CD4-positive, alpha-beta T cell treated with Interleukin-2 at 100 ng/mL for 4 hours (primary cell): ENCODE results near the gene MME.
"Not testable (repeated sequence)": the region's sequence is repeated elsewhere in the genome, so short reads cannot be mapped to it uniquely, and the experiment has no call there.

Experiments
- DNase-seq: peaks from one replicate; pipeline ENCODE4 v3.0.0-alpha.2; 2020; ENCODE audit warnings: low spot score

MME gene

DNA sequence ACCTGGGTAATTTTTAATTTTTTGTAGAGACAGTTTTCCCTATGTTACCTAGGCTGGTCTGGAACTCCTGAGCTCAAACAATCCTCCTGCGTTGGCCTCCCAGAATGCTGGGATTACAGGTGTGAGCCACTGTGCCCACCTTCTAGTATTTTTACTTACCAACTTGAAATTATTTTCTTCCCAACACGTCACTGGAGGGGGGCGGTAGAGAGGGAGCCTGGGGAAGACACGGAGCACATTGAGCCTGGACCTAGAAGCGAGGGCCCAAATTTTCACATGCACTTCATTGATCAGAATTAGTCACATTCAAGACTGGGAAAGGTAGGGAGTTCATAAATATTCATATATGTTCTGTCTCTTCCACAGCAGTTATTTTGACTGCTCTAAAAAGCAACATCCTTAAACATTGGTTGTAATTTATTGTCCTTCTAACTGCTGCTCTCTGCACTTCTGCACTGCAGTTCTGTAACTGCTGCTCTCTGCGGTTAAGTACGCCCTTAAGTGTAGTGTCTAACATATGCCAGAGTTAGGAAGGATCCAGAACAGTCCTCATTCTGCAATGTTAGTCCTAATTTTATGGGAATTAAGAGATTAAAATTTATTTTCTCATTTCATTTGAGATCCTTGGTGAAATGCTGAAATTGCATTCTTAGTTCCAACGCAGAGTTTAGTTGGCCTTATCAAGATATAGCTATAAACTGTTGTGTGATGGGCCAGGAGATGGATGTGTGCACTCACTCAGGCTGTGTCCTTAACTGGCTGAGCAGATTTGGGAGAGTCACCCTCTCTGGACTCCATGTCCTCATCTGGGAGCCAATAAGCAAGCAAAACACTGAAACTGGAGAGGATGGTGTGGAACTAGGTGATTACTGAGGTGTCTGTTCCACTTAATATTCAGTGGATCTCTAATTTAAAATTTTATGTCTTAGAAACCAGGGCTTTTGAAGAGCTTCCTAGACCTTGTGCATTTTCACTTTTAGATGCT, 115.1 kb downstream of the MME start:
- no peak for DNase-seq

DNA sequence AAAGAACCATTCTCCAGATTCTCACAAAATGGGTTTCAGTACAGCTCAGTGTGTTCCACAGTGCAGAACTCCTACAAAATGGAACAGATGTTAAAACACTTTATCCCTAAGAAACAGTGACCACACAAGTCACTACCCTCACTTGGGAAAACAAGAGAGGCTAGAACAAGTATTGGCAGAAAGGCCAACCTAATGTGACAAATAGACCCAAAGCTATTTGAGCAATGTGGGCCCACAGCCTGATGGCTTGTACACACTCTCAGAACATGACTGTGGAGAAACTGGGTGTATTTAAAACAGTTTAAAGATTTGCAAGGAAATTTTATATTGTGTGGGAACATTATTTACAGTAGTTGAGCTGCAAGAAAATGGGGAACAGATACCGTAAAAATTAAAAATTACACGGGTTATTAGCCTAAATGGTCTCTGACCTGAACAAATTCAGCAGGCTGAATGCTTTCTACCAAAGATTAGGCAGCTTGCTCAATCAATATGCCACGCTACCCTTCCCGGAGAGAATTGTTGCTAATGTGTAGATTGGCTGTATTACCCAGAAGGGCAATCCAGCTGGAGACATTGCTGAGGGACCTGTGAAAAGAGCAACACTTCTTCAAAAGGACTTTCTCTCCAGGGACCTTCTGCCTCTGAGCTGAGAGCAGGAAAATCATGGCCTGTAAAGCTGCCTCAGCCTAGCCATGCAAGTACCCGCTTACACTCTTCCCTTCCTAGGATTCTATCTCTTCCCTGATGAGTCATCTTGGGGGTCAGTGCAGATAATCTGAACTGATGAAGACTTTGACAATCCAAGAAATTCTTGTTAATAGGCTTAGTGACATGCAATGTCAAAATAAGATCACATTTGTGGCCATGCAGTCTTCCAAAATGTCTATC, 116.3 kb downstream of the MME start:
- DNase-seq, result no peak

DNA sequence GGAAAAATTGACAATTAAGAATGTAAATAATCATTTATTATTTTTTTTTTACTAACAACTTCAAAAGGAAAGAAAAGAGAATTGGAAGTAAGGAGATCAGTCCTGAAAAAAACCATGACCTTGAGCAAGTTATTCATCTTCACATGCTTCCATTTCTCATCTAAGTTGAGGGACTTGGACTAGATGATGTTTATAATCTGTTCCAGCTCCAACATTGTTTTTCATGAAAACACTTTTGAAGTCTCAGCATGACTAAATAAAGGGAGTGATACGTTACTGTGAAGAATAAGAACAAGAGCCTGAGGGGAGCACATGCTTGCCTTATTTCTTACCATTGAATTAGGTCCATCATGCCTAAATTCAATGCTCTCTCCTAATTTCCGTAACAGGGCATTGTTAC, 117.7 kb downstream of the MME start:
- DNase-seq, result no peak

DNA sequence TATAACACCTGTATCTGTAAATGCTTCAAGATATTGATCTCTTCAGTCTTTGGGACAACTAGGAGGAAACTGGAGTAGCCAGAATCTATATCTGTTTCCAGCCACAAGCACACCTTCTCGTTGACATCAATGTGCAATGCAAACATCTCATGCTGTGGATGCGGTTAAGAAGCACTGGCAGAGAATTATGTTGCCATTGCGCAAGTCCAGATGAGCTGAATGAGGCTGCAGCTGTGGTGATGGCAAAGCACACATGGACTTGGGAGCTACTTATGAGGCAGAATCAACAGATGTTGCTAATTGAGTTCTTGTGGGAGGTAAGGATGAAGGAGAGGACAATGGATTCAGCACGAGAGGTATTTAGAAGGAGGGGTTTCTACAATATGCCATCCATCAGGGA, 122.5 kb downstream of the MME start:
- no peak for DNase-seq

DNA sequence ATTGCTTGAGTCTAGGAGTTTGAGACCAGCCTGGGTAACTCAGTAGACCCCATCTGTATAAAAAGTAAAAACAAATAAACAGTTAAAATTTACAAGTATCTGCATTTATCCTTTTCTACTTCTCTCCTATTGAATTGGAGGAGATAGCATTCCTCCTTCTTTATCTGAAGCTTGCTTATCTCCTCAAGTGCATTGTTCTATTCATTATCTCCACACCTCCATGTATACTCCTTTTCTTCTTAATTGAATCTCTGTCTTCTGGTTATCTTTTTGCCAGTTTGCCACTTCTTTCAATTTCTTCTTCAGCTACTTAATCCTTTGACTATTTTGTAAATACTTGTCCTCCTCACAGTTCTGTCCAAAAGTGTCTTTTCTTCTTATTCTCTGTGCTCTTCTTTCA, 124.7 kb downstream of the MME start:
- DNase-seq, result no peak

DNA sequence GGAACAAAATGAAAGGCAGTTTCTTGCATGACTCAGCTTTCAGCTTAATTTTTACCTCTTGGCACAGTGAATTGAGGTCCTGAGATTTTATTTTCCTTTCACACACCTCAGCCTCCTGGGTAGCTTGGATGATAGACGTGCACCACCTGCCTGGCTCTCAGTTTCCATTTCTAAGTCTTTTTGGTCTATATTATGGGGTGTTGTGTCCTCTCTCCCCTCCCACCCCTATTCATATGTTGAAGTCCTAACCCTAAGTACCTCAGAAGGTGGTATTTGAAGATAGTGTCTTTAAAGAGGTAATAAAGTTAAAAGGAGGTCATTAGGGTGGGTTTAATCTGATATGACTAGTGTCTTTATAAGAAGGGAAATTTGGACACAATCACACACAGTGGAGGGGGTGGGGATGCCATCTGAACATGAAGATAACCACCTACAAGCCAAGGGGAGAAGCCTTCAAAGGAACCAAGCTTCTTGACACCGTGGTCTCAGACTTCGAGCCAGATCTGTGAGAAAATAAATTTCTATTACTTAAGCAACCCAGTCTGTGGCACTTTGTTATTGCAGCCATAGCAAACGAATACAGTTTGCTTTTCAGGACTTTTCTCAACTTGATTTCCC, 128.2 kb downstream of the MME start:
- DNase-seq, result no peak

DNA sequence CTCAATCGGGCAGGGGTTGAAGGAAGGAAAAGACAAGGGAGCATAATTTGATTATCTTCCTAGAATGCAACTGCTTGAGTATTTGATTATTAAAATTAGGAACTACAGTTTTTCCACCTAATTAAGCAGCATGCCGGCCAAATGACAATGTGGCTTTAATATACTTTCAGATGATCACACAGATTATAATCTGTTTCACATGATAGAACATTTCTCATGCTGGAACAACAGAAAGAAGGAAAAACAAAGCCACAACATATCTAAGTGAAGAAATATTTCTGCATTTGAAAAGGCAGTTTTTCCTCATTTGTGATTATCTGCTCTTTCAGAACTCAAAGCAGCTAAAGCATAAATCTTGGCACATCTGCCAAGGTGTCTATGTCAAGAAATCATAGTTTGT, 130.6 kb downstream of the MME start:
- DNase-seq, result no peak

DNA sequence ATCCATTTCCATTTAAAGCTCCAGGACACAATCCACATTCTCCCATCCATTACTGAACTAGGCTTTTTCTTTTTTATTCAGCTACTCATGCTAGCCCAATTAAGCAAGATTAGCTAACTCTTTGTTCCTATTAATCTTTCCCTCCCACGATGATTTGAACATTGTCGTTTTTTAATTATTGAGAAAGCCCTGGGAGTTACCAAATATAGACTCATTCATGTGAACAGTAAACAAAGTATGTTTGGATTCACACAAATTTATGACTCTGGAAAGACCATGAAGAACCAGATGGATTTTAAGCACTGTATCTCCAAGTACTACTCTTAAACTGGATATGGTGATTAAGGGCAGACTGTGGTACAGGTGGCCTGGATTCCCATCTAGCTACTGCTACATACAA, 131.1 kb downstream of the MME start:
- DNase-seq, result no peak

DNA sequence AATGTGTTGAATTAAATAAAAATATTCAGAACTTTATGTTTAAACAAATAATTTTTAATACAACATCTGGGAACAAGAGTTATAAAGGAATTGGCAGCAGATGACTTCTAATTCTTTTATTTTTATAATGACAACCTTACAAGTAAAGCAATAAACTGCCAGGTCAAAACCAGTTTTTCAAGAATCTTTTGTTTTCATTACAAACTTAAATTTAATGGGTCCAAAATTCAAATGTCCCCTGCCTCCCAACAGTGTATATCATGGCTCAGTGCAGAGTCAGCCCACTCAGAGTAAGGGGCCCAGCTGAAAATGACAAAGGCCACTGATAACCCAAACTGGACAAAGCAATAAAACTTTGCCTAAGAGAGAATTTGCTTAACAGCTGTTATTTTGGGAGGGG, 131.8 kb downstream of the MME start:
- DNase-seq, result no peak

DNA sequence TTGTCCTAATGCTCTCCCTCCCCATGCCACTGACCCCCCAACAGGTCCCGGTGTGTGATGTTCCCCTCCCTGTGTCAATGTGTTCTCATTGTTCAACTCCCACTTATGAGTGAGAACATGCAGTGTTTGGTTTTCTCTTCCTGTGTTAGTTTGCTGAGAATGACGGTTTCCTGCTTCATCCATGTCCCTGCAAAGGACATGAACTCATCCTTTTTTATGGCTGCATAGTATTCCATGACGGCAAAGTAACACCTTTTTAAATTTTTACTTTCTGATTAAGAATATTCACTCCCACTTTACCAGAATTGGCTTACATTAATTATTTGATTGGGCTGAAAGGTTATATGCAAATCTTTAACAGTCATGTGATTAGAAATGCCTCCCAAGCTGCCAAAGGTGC, 135.9 kb downstream of the MME start:
- DNase-seq, result not testable (repeated sequence)

DNA sequence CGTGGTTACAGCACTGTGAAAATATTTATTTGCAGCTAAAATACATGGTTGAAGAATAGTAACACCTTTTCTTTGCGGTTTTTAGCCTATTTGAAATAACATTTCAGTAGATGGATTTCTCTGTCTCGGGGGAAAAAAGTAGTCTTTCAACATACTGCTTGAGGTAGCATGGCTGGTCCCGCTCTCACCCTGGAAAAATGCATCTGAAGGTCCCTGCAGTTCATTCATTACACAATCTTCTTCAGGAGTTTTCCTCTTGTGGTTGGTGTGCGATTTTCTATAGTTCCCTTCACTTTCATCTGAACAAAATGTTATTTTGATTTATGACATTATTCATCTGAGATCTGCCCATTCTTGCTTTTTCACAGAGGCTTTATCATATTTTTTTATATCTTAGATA, 137.5 kb downstream of the MME start:
- DNase-seq, result no peak

DNA sequence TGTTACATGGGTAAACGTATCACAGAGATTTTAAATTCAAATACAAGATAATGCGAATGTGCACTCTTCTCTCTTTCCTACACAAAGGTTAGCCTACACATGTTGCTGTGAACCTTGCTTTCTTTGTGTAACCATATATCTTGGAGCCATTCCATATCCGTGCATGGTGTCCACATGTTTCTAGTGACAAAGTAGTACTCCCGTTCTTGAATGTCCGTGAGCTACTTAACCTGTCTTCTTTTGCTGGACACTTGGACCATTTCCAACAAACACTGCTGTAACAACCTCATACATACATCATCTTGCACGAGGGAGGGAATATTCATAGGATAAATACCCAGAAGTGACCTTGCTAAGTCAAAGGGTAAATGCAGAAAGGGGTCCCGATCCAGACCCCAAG, 138.3 kb downstream of the MME start:
- DNase-seq, result no peak

DNA sequence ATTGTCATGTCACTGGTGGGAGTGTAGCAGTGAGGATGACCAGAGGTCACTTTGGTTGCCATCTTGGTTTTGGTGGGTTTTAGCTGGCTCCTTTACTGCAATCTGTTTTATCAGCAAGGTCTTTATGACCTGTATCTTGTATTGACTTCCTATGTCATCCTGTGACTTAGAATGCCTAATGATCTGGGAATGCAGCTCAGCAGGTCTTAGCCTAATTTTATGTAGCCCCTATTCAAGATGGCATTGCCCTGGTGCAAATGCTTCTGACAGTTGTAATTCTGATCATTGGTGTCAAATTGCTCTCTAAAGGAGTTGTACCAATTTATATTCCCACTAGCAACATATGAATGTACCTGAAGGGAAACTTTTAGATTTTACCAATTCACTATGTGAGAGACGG, 139.0 kb downstream of the MME start:
- DNase-seq, result no peak

DNA sequence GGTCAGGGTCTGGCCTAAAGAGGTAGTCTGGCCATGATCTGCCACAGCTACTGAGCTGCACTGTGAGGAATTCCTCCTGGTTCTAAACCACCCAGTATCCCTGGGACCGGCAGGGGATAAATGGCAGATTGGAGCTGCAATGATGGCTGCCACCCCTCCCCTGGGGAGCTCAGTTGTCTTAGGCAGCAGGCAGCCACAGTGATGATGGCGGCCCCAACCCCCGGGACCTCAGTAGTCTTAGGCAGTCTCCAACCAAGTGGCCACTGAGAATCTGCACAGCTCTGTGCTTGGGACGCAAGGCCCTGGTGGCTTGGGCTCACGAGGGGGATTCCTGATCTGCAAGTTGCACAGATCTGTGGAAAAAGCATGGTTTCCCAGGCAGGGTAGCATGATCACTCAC, 145.3 kb downstream of the MME start:
- DNase-seq, result no peak

DNA sequence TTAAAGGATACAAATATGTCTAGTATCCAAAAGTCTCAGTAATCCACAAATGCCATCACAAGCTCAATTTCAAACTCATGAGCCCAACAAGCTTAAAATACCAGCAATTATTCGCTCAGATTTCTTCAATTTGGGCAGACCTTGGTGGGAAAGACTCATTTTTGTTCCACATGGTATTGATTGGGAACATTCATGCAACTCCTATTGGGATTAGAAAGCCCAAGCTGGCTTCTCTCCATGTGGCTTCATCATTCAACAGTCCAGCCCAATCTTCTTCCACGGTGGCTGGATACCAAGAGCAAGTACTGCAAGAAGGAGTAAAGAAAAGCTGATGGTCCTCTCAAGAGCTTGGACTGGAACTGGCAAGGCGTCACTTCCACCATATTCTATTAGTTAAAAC, 147.0 kb downstream of the MME start:
- DNase-seq, result no peak

DNA sequence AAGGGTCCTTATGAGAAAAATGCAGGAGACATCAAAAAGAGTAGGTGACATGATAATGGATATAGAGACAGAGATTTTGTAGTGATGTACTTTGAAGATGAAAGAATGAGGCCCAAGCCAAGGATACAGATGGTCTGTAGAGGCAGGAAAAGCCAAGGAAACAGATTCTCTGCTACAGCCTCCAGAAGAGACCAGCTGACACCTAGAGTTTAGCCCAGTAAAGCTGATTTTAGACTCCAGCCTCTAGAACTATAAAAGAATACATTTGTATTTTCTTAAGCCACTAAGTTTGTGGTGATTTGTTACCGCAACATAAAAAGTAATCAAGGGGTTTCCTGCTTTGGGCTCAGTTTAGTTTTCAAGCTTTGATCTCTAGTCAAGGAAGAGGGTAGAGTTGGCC, 148.6 kb downstream of the MME start:
- no peak for DNase-seq

DNA sequence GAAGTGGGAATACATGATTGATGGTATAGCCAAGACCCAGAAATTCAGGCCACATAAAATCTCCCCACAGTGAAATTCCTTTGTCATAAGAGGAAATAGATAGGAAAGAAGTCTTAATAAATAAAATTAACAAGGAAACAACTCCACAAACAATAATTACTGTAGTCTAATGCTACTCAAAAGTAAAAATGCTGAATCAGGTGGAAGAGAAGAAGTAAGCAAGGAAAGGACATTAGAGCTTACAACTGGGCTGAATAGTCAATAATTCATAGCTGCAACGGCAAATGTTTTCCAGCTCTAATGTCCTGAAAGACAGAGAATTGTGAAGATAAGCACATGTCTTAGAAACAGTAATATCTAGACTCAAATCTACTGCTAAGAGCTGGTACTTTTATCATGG, 149.0 kb downstream of the MME start:
- DNase-seq, result no peak

DNA sequence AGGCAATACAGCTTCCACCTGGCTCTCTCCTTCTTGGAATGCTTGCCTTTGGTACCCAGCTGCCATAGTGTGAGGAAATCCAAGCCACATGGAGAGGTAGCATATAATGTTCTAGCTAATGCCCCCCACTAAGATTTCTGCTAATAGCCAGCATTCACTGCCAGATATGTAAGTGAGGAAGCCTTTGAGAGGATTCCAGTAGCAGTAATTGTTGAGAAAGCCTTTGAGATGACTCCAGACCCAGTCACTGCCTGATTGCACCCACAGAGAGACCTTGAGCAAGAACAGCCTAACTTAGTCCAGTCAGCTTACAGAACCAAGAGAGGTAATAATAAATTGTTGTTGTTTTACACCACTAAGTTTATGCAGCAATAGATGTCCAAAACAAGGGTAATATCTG, 150.3 kb downstream of the MME start:
- no peak for DNase-seq

DNA sequence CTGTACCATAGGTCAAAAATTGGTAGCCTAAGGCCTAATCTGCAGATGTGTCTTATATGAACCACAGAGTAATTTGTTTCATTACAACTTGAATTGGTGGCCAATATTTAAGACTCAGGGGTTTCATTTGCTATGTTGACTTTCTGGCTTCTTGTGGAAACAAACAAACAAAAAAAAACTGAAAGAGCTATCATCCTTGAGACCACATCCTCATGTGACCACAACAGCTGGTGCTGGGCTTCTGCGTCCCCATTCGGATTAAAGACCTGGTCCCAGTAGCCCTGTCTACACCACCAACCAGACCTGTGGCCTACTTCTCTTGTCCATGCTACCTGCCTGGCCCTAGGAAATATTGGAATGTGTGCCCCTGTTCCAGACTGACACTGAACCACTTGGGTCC, 151.7 kb downstream of the MME start:
- DNase-seq, result no peak

DNA sequence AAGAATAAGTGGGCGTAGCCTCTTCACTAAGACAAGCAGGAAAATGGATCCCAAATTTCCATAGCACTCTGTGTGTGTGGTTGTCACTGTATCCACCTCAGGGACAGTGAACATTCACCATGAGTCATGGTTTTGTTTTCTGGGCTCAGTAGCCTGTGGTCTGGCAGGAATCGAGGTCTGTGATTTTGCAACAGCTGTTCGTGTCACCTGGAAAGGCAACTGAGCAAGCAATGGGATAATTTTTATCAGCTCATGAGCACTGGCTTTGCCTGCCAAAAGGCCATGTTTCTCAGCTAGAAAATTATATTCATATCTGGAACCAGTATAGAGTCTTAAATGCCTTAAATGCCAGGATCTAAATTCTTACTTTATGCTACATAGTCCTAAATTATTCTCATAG, 152.5 kb downstream of the MME start:
- no peak for DNase-seq

DNA sequence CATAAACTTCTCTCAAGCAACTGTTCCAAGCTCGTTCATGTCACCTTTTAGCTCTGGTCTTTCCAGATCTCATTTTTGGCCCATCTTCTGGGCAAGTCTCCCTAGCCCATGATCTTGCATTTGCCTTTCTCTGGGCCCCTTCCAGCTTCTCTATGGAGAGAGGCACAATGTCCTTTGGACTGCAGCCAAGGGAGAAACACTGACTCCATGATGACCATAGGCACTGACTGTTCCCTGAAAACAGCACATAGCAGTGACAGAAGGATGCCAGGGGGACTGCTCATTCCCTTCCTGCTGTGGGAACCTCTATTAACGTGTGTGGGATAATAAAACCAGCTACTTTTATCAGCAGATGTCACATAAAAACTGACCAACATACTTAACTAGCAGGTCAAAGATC, 153.1 kb downstream of the MME start:
- no peak for DNase-seq
